HG02943 (cell line): ENCODE results near the gene SERTAD4.
"Not testable (repeated sequence)": the region's sequence is repeated elsewhere in the genome, so short reads cannot be mapped to it uniquely, and the experiment has no call there.

Experiments
- ATAC-seq: cut with Tn5 transposase; IDR thresholded peaks from one replicate; pipeline ENCODE4 v1.9.1; 2021; ENCODE audit warnings: mild to moderate bottlenecking, low read depth, moderate library complexity; ENCODE audit not compliant: unreplicated experiment

Gene SERTAD4

GRCh38 chr1:210257698-210258529, 25.3 kb downstream of the SERTAD4 start:
- ATAC-seq = no peak

DNA sequence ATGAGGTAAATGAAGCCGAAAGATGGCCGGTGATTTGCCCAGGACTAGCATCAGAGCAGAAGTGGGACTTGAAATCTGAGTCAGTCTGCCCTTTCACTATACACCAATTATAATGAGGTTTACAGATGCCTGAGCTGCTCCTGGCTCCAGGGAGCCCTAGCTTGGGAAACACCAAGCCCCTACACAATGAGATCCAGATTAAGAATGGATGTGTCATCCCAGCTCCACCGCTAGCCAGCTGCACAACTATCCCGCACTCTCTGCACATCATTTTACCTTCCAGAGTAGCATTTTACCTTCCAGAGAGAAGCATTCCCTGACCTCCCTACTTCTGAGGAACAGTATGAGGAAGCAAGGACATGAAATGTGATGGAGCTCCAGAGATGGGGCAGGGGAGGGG, 27.0 kb downstream of the SERTAD4 start:
- ATAC-seq = no peak

DNA sequence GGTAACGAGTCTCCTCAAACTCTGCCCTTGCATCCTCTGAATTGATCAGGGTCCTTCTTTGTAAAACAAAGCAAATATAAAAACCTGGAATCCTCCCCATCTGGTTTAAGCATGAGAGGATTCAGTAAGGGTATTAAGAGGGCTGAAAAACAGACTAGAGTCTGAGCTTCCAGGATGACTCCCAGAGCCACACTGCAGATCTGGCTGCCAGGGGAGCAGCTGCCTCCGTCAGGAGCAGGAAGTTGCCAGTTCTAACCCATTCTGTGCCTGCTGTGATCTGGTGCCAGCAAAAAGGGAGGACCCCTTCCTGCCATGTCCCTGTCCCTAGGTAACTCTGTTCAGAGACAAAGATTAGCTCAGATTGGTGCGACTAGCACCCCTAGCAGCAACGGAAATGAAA, 27.5 kb downstream of the SERTAD4 start:
- no peak for ATAC-seq

DNA sequence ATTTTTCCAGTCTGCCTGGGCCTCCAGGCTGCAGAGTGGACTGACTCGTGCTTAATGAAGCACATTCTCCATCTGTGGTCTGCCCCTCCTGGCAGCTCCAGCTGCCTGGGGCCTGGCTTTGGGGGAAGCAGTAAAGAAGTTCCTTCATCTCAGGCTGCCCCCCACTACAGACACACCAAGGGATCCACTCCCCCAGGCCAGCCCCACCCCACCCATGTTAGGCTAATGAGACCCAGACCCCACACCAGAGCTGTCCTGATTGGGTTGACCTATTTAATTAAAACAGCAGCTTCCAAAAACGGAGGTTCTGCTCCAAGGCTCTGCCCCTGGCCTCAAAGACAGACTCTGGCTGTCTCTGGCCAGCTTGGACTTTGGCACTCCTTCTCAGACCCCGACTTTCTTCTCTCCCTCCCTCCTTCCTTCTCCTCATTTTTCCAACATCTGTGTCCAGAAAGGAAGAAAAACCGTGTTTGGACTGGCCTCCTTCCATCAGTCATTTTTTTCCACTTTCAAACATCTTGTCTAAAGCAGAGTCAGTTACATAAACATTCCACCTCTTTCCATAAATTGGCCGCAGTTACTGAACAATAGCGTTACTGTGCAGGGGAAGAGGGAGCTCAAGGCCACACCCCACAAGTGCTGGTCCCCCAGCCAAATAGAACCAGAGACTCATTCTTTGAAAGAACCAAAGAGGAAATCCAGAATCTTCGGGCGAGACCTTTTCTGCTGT, 29.7 kb downstream of the SERTAD4 start:
- no peak for ATAC-seq

GRCh38 chr1:210262897-210263272, 30.3 kb downstream of the SERTAD4 start:
- ATAC-seq = no peak

- ATAC-seq = no peak
Measured at GRCh38 chr1:210263963-210264362, 31.4 kb downstream of the SERTAD4 start.

DNA sequence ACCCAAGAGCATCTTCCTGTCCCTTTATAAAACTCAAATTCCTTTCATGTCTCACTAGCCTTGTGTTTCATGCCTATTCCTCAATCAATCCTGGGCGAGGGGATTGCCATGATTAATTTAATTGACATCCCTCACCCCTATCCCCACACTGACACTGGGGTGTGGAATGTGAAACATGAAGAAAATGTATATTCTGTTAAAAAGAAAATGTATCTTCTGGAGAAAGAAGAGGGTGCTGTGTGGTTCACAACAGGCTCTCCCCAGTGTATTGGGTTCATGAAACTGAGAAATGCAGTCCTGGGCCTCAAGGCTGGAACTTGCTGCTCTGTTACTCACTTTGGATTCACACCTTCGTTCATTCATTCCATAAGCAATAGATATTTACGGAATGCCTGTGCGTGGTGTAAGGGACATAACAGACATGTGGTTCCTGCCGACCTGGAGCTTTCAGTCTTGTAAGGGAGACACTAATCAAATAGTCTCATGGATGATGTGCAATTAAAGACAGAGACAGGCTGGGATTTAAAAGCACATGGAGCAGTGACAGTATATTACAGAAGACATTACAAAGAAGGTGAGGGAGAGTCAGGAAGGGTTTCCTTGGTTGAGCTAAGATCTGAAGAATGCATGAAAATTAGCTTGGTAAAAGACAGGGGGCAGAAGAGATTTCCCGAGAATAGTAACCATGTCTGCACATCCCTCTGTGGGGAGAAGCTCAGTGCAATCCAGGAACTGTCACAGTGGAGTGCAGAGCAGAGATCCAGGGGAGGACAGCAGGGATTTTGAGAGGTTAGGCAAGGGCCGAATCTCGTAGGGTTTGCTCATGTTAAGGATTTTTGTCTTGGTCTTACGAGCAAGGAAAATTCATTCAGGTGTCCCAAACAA, 32.1 kb downstream of the SERTAD4 start:
- no peak for ATAC-seq

- not testable (repeated sequence) for ATAC-seq
Measured at GRCh38 chr1:210265392-210265955, 32.9 kb downstream of the SERTAD4 start.

GRCh38 chr1:210269981-210270380, 37.4 kb downstream of the SERTAD4 start:
- no peak for ATAC-seq

DNA sequence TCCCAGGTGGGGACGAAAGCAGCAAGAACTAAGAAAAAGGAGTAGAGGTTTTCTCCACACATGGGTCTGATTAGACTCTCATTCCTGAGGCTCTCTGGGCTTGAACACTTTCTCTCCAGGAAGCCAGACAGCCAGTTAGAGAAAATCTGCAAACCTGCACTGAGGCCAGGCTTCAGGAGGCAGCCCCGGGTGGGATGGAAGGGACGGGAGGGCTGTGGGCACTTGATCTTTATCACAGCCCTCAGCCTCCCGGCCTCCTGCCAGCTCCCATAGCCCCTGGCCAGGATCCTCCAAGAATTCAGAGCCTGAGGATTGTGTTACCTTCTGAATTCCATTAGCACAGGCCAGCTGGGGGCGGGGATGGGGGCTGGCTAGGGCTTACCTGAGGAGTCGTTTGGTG, 40.1 kb downstream of the SERTAD4 start:
- ATAC-seq = no peak

GRCh38 chr1:210280221-210280620, 47.6 kb downstream of the SERTAD4 start:
- ATAC-seq = no peak

- no peak for ATAC-seq
Measured at GRCh38 chr1:210288116-210288515, 55.5 kb downstream of the SERTAD4 start.

DNA sequence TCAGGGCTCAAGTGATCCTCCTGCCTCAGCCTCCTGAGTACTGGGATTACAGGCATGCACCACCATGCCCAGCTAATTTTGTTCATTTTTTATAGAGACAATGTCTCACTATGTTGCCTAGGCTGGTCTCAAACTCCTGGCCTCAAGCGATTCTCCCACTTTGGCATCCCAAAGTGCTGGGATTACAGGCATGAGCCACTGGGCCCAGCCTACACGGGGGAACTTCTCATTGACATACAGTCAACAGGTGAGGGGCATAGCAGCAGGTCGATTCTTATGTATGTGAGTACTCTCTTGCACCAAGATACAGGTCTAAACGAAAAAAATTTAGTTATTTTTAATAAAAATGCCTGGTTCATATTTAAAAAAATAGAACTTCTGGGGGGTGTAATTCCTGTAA, 56.7 kb downstream of the SERTAD4 start:
- no peak for ATAC-seq

- ATAC-seq = no peak
Measured at GRCh38 chr1:210291081-210291764, 58.6 kb downstream of the SERTAD4 start.

DNA sequence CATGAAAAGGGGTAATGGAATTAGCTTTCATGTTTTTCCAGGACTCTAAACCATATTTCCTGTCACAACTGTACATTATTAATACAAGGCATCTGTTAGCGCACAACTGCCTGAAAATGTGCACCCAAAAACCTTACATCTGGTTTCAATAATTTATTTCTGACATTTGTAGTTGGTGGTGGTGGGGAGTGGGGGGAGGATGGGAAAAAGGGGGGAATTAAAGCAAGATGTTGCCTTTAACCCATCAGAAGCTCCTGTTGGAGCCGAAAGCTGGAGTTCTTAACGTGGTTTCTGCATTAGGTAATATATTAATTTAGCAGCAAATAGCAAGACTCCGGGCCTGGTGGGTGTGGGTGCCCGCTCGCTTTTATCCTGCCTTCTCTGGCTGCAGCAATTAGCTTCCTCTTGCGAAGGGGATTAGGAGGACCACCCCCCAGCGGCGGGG, 59.2 kb downstream of the SERTAD4 start:
- ATAC-seq = no peak

DNA sequence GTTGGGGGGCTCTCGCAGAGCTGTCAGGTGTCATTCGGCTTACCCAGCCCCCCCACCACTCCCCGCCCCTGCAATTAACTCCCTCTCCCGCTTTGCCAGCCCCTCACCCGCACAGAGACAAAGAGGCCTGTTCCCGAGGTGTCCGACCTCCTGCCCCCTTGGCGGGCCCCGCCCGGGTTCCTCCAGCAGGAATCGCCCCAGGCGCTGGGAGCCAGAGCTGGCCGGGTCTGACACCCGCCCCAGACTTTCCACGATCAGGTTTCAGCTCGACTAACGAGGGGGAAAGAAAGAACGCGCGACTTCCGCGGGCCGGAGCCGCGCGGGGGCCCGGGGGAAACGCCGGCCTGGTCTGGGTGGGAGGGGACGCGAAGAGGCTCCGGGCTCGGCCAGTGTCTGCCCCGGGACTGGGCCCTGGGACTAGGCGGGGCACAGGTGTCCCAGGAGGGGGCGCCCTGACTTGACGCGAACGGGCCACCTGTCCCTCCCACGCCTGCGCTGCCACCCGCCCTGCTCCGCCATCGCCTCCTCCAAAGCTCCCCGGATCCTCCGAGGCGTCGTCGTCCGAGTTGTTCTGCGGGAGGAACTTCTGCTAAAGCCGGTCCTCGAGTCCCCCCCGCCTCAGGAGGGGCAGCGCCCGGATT, 59.8 kb downstream of the SERTAD4 start:
- no peak for ATAC-seq

DNA sequence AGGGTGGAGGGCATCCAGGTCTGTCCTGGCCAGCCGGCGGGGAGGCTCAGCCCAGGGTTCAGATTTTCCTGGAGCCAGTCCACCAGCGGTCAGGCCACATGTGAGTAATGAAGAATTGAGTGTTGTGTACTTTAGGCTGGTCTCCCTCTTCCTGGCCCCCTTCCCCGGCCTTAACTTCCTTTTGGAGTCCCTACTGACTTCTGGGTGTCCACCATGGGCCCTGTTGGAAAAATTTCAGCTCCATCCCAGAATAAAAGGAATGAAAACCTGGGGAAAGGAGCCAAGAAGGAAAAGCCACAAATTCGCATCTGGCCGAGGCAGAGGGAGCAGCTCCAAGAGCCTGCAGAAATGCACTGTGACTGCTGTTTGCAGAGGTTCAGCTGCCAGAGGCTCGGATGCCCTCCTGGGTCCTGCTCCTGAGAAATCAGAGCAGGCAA, 60.6 kb downstream of the SERTAD4 start:
- no peak for ATAC-seq

DNA sequence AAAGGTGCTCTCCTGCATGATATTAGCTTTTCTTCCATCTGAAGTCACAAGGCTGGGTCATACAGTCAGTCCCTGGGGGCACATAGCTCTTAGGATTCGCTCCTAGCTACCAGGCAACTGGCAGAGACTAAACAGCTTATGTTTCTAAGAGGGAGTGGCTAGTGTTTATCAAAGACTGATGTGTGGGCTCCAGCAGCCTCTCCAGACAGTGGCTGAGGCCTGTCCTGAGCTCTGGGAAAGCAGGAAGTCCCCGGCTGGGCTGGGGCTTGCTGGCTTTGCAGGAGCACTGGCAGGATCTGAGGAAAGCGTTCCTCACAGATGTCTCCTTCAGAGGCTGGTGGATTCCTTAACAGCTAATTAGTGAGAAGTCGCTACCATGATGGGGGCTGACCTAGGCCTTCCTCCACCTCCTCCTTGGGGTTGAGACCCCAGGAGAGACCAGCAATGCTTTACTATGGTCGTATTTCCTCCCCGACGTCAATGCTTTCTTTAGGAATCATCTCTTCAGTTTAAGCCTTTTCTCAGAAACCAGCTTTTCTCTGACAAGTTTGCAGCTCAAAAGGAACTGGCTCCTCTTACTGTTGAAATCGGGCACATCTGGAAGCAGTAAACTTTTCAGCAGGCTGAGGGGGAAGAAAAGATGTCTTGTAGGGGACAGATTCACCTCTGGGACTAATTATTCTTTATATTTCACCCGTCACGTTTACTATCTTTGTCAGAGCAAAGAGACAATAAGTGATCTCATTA, 62.6 kb downstream of the SERTAD4 start:
- no peak for ATAC-seq
